ENCODE measurements around the gene MUS81.
A peak's percentile ranks its signal among the peaks of the same experiment; 100 is the strongest.

MUS81 gene

GRCh38 chr11:65870706-65871681 lies 10.8 kb downstream of the MUS81 start:
- Histone ChIP-seq H3K27me3 (ENCODE audit: control insufficient read depth, insufficient read depth, low read length) (no peaks in the 10 kb centered on the region), H3K4me2 (ENCODE audit: low read length) (peak overlapping the region; percentile 93), H3K4me1 (ENCODE audit: control insufficient read depth, insufficient read depth, low read length) (peaks cover 26% of the 10 kb centered on the region), H3K9me3 (replicated peaks; ENCODE audit: low read length) (no peaks in the 10 kb centered on the region), H3K4me3 (ENCODE audit: low read length) (peak overlapping the region; percentile 81), H3K9ac (ENCODE audit: low read depth, low read length) (peak overlapping the region; percentile 92), H3K36me3 (ENCODE audit: insufficient read depth, low read length) (peaks cover 49% of the 10 kb centered on the region)

- Histone ChIP-seq H3K36me3 (ENCODE audit: insufficient read depth, low read length) (peaks cover 43% of the 10 kb centered on the region), H3K27me3 (ENCODE audit: control insufficient read depth, insufficient read depth, low read length) (no peaks in the 10 kb centered on the region), H3K9ac (ENCODE audit: low read depth, low read length) (peak overlapping the region; percentile 92), H3K4me1 (ENCODE audit: control insufficient read depth, insufficient read depth, low read length) (peaks cover 26% of the 10 kb centered on the region), H3K4me3 (ENCODE audit: low read length) (peak overlapping the region; percentile 81), H3K4me2 (ENCODE audit: low read length) (peak overlapping the region; percentile 93), H3K9me3 (replicated peaks; ENCODE audit: low read length) (no peaks in the 10 kb centered on the region)
Measured at GRCh38 chr11:65871811-65872548, 11.7 kb downstream of the MUS81 start.

GRCh38 chr11:65872586-65873317 lies 12.5 kb downstream of the MUS81 start, which contains the start of gene EFEMP2:
TSS of gene EFEMP2 (minus strand) at chr11:65872800. CDS start at chr11:65872354, 446 bp downstream.
- Histone ChIP-seq H3K36me3 (ENCODE audit: insufficient read depth, low read length) (peaks cover 35% of the 10 kb centered on the region), H3K27me3 (ENCODE audit: control insufficient read depth, insufficient read depth, low read length) (no peaks in the 10 kb centered on the region), H3K9ac (ENCODE audit: low read depth, low read length) (peak within 1 kb of the TSS; percentile 92), H3K4me3 (ENCODE audit: low read length) (peak within 1 kb of the TSS; percentile 81), H3K4me2 (ENCODE audit: low read length) (peak within 1 kb of the TSS; percentile 93), H3K4me1 (ENCODE audit: control insufficient read depth, insufficient read depth, low read length) (peaks cover 26% of the 10 kb centered on the region), H3K9me3 (replicated peaks; ENCODE audit: low read length) (no peaks in the 10 kb centered on the region)

DNA sequence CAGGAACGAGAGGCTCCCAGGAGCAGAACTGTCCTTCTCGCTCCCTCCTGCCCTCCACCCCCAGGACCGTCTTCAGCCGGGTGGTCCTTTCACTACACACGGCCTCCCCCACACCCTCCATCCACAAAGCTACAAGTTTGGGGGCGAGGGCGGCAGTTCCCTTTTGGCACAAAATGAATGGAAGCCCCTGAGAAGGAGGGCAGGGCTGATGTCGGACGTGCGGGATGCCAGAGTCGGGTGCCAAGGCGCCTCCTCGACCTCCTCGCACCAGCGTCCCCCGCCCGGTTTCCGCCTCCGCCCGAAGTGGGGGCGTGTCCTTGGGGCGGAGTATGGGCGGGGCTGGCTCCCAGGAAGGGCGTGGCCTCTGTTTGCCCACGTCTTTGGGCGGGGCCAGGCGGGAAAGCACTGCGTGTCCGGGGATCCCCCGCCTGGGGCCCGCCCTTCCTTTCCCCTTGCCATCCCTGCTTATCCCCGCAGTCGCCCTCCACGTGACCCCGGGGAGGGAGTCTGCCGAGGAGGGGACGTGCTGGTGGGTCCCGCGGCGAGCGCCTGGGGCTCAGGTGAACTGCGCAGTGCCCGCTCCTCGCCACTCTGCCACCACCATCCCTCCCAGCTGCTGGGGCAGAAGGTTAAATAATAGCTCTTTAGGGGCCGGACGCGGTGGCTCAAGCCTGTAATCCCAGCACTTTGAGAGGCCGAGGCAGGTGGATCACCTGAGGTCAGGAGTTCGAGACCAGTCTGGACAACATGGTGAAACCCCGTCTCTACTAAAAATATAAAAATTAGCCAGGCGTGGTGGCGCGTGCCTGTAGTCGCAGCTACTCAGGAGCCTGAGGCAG lies 13.3 kb downstream of the MUS81 start:
- H3K4me1 ChIP-seq (ENCODE audit: control insufficient read depth, insufficient read depth, low read length): peaks cover 26% of the 10 kb centered on the region
- no peaks in the 10 kb centered on the region for H3K9me3 ChIP-seq (replicated peaks; ENCODE audit: low read length)

DNA sequence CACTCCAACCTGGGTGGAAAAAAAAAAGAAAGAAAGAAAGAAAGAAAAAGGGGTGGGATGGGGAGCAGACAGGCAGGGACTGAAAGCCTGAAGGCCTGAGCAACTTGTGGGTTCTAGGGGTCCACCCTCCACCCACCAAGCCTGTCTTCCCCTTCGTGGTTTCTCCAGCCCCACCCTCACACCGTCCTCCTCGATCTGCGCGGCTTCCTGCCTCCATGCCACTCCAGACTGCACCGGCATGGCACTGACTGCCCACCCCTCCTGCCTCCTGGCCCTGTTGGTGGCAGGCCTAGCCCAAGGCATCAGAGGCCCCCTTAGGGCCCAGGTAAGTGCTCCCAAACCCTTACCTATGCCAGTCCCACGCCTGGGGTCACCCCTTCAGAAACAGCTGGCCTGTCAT lies 19.4 kb downstream of the MUS81 start, which contains the start of gene CTSW:
Gene CTSW (plus strand): TSS at position 221 of the 400 bp plus-strand sequence. CDS start 18 bp downstream, at position 239.
- H3K27me3 ChIP-seq (ENCODE audit: control insufficient read depth, insufficient read depth, low read length): no peaks in the 10 kb centered on the region
- H3K4me2 ChIP-seq (ENCODE audit: low read length): no peak within 1 kb of the TSS
- H3K9ac ChIP-seq (ENCODE audit: low read depth, low read length): no peak within 1 kb of the TSS
- H3K36me3 ChIP-seq (ENCODE audit: insufficient read depth, low read length): peaks cover 32% of the 10 kb centered on the region
- no peak within 1 kb of the TSS for H3K4me3 ChIP-seq (ENCODE audit: low read length)
- no peaks in the 10 kb centered on the region for H3K9me3 ChIP-seq (replicated peaks; ENCODE audit: low read length)
- H3K4me1 ChIP-seq (ENCODE audit: control insufficient read depth, insufficient read depth, low read length): peaks cover 10% of the 10 kb centered on the region

More for the DNA sequence above, 13.3 kb downstream of the MUS81 start:
- Histone ChIP-seq H3K27me3 (ENCODE audit: control insufficient read depth, insufficient read depth, low read length) (no peaks in the 10 kb centered on the region), H3K4me3 (ENCODE audit: low read length) (peak overlapping the region; percentile 81), H3K9ac (ENCODE audit: low read depth, low read length) (peak overlapping the region; percentile 92), H3K4me2 (ENCODE audit: low read length) (peak overlapping the region; percentile 93), H3K36me3 (ENCODE audit: insufficient read depth, low read length) (peaks cover 27% of the 10 kb centered on the region)

GRCh38 chr11:65880027-65880426 lies 19.8 kb downstream of the MUS81 start:
- Histone ChIP-seq H3K36me3 (ENCODE audit: insufficient read depth, low read length) (peaks cover 35% of the 10 kb centered on the region), H3K4me3 (ENCODE audit: low read length) (no peak overlapping the region), H3K9ac (ENCODE audit: low read depth, low read length) (no peak overlapping the region), H3K4me2 (ENCODE audit: low read length) (no peak overlapping the region), H3K9me3 (replicated peaks; ENCODE audit: low read length) (no peaks in the 10 kb centered on the region), H3K4me1 (ENCODE audit: control insufficient read depth, insufficient read depth, low read length) (peaks cover 14% of the 10 kb centered on the region), H3K27me3 (ENCODE audit: control insufficient read depth, insufficient read depth, low read length) (no peaks in the 10 kb centered on the region)

DNA sequence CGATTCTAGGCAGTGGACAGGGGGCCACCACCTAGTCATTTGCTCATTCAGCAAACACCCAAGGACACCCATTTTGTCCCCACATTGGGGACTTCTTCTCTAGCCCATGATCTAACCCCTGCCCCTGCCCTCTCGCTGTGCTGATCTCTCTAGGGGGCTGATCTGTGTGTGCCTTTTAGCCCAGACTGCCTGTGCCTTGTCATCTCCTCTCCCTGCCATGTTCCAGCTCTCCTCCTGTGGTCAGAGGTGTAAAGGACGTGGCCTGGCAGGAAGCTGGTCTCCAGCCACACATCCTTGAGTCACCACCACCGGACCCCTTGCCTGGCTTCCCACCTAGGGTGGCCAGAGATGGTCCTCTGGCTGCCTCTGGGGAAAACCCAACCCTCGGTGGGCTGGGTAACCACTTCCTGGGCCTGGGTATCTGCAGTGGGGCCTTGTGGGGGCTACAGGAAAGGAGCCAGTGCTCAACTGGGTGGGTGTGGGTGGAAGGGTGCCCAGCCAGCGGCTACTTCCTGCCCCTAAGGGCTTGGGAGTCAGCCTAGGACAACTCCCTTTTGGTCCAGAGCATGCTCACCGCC lies 20.7 kb downstream of the MUS81 start:
- Histone ChIP-seq H3K9me3 (replicated peaks; ENCODE audit: low read length) (no peaks in the 10 kb centered on the region), H3K36me3 (ENCODE audit: insufficient read depth, low read length) (peaks cover 44% of the 10 kb centered on the region), H3K4me3 (ENCODE audit: low read length) (no peak overlapping the region), H3K27me3 (ENCODE audit: control insufficient read depth, insufficient read depth, low read length) (no peaks in the 10 kb centered on the region), H3K9ac (ENCODE audit: low read depth, low read length) (no peak overlapping the region), H3K4me2 (ENCODE audit: low read length) (no peak overlapping the region), H3K4me1 (ENCODE audit: control insufficient read depth, insufficient read depth, low read length) (peaks cover 14% of the 10 kb centered on the region)

GRCh38 chr11:65882120-65883057 lies 22.2 kb downstream of the MUS81 start:
- Histone ChIP-seq H3K9ac (ENCODE audit: low read depth, low read length) (no peak overlapping the region), H3K4me1 (ENCODE audit: control insufficient read depth, insufficient read depth, low read length) (peaks cover 25% of the 10 kb centered on the region), H3K4me2 (ENCODE audit: low read length) (no peak overlapping the region), H3K9me3 (replicated peaks; ENCODE audit: low read length) (no peaks in the 10 kb centered on the region), H3K36me3 (ENCODE audit: insufficient read depth, low read length) (peaks cover 47% of the 10 kb centered on the region), H3K4me3 (ENCODE audit: low read length) (no peak overlapping the region), H3K27me3 (ENCODE audit: control insufficient read depth, insufficient read depth, low read length) (no peaks in the 10 kb centered on the region)

GRCh38 chr11:65883058-65883761 lies 23.0 kb downstream of the MUS81 start:
- H3K4me3 ChIP-seq (ENCODE audit: low read length): no peak overlapping the region
- H3K4me1 ChIP-seq (ENCODE audit: control insufficient read depth, insufficient read depth, low read length): peaks cover 28% of the 10 kb centered on the region
- peaks cover 47% of the 10 kb centered on the region for H3K36me3 ChIP-seq (ENCODE audit: insufficient read depth, low read length)
- no peaks in the 10 kb centered on the region for H3K27me3 ChIP-seq (ENCODE audit: control insufficient read depth, insufficient read depth, low read length)
- no peak overlapping the region for H3K9ac ChIP-seq (ENCODE audit: low read depth, low read length)
- H3K9me3 ChIP-seq (replicated peaks; ENCODE audit: low read length): no peaks in the 10 kb centered on the region
- H3K4me2 ChIP-seq (ENCODE audit: low read length): no peak overlapping the region
